ENCODE data around the gene MICU1. TPM values are rescaled to one million over a fixed set of nuclear protein-coding genes. Genes with fewer than 3 reads are reported as not detected.
A peak's percentile ranks its signal among the peaks of the same experiment; 100 is the strongest.

The MICU1 gene
- total RNA-seq, 1 experiment from 2014 or later, result 89.4 TPM

DNA sequence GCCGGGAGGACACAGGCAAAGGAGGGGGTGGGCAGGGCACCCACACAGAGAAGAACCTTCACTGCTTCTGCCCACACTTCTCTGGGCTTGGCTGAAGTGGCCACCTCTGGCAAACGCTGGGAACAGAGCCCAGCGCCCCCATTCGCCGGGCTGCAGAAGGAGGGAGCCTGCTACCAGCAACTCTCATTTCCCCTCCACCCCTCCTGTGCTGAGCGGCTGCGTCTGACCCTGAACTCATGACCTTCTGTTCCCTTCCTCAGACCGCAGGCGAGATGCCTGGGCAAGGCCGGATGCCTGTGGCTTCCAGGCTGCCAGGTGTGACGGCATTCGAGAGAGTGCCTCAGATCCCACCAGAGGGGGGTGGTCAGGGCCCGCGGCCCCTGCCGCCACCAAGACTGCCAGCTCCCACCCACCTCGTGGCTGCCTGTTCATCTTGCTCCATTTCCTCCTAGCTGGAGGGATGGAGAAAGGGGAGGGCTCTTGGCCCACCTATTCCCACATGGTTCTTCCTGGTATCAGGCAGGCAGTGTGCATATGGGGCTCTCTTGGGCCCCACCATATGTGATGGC, 291.0 kb downstream of the MICU1 start:
- CTCF ChIA-PET, result interaction anchor here (0.6 to 1.8 kb wide), 6 partner anchors 26 to 209 kb away, joined by 3 to 7 read pairs (median 3); partner anchors contain the start of gene DDIT4
- peaks cover 77% of the 10 kb centered on the region for H3K4me1 Mint-ChIP-seq (ENCODE audit: low read depth, unreplicated experiment)
- peak; percentile 92 for DNase-seq
- BruUV-seq (replicated peaks), result no TSS peak
- peak overlapping the region; percentile 38 for H3K4me3 Mint-ChIP-seq (ENCODE audit: low read depth, unreplicated experiment)
- H3K36me3 Mint-ChIP-seq (ENCODE audit: insufficient read depth, unreplicated experiment), result peaks cover 91% of the 10 kb centered on the region
- H3K9me3 Mint-ChIP-seq (ENCODE audit: low read depth, unreplicated experiment), result no peaks in the 10 kb centered on the region
- H3K27ac Mint-ChIP-seq (ENCODE audit: unreplicated experiment), result peak overlapping the region; percentile 91
- TF ChIP-seq, protein P1, sequence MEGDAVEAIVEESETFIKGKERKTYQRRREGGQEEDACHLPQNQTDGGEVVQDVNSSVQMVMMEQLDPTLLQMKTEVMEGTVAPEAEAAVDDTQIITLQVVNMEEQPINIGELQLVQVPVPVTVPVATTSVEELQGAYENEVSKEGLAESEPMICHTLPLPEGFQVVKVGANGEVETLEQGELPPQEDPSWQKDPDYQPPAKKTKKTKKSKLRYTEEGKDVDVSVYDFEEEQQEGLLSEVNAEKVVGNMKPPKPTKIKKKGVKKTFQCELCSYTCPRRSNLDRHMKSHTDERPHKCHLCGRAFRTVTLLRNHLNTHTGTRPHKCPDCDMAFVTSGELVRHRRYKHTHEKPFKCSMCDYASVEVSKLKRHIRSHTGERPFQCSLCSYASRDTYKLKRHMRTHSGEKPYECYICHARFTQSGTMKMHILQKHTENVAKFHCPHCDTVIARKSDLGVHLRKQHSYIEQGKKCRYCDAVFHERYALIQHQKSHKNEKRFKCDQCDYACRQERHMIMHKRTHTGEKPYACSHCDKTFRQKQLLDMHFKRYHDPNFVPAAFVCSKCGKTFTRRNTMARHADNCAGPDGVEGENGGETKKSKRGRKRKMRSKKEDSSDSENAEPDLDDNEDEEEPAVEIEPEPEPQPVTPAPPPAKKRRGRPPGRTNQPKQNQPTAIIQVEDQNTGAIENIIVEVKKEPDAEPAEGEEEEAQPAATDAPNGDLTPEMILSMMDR (IDR thresholded peaks at IDR 0.05; ENCODE audit: unreplicated experiment), result no peak
- H3K27me3 Mint-ChIP-seq (ENCODE audit: unreplicated experiment), result no peaks in the 10 kb centered on the region
- intact Hi-C loops (cut with micrococcal nuclease; ENCODE audit: unreplicated experiment), result loop anchor here (2.0 to 10.0 kb wide), 4 partner anchors 208 to 438 kb away; no protein-coding TSS in a partner anchor

DNA sequence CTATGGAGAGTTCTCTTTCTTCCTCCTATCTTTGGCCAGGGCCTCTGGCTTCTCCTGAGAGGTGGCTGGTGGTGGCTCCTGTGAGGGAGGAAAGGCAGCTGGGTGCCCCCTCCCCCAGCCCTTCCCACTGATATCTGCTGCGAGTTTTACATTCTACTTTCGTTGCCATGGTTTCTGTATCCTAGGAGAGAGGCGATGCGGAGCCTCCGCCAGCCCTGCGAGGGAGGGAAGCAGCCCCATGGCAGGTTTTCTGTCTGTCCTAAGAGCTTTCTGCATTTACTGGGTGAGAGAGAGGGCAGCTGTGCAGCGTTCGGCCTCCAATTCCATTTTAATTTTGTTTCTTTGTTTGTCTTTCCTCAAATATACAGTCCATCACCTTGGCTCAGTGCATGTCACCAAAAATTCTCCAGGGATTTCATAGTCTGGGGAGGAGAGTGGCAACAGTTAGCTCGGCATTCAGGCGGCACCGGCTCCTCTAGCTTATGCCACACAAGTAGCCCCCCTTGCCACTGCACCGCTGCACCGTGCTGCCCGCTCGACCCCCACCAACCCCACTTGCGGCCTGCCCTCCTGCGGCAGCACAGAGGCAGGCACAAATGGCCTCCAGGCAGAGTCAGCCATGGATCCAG, 291.6 kb downstream of the MICU1 start:
- H3K27ac Mint-ChIP-seq (ENCODE audit: unreplicated experiment), result peak overlapping the region; percentile 91
- H3K36me3 Mint-ChIP-seq (ENCODE audit: insufficient read depth, unreplicated experiment), result peaks cover 94% of the 10 kb centered on the region
- H3K4me1 Mint-ChIP-seq (ENCODE audit: low read depth, unreplicated experiment), result peaks cover 81% of the 10 kb centered on the region
- peak overlapping the region; percentile 38 for H3K4me3 Mint-ChIP-seq (ENCODE audit: low read depth, unreplicated experiment)
- no peaks in the 10 kb centered on the region for H3K27me3 Mint-ChIP-seq (ENCODE audit: unreplicated experiment)
- TF ChIP-seq, protein P1 (IDR thresholded peaks at IDR 0.05; ENCODE audit: unreplicated experiment), result no peak
- no peak for DNase-seq
- BruUV-seq (replicated peaks), result no TSS peak
- intact Hi-C loops (cut with micrococcal nuclease; ENCODE audit: unreplicated experiment), result loop anchor here (2.0 to 10.0 kb wide), 3 partner anchors 208 to 380 kb away; no protein-coding TSS in a partner anchor
- CTCF ChIA-PET, result interaction anchor here (0.6 to 1.8 kb wide), 6 partner anchors 26 to 208 kb away, joined by 3 to 7 read pairs (median 3); partner anchors contain the start of gene DDIT4
- no peaks in the 10 kb centered on the region for H3K9me3 Mint-ChIP-seq (ENCODE audit: low read depth, unreplicated experiment)

DNA sequence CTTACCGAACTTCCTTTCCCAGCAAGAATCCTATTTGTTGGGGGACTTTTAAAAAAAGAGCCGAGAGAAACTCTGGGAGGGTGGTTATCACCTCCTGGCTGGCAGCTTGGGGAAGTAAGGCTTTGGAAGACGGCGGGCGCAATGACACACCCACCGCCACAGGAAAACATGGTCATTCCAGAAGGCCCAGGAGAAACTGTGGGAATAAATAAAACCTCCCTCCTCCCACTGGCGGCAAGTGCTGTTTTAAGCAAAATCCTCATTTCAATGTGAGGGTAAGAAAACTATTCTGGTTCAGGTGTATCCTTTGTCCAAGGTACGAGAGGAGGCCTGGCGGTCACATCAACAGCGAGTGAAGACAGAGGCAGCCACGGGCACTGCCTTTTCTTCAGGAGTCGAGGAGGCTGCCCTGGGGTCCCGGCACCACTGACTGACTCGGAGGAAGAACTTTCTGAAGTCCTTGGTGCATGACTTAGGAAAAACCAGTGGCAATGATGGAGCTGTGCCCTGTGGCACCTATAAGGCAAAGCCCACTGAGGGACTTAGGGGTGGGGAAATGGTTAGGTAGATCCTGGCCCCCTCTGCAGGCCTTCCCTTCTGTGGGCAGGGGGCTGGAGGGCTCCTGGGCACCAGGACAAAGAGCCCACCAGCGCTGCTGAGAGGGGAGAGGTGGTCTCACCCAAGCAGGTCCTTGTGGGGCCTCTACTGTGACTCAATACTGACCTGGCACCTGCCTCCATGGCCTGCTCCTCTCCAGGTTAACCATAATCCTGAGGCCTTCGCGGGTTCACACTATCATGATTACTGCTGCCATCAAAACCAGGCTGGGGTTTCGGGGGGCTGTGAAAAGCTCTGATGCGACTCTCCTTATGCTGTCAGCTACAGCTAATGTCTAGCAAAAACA, 292.5 kb downstream of the MICU1 start:
- Mint-ChIP-seq H3K9me3 (ENCODE audit: low read depth, unreplicated experiment) (no peaks in the 10 kb centered on the region), H3K27ac (ENCODE audit: unreplicated experiment) (peak overlapping the region; percentile 100), H3K27me3 (ENCODE audit: unreplicated experiment) (no peaks in the 10 kb centered on the region), H3K36me3 (ENCODE audit: insufficient read depth, unreplicated experiment) (peaks cover 88% of the 10 kb centered on the region), H3K4me3 (ENCODE audit: low read depth, unreplicated experiment) (peak overlapping the region; percentile 38), H3K4me1 (ENCODE audit: low read depth, unreplicated experiment) (peaks cover 83% of the 10 kb centered on the region)
- no peak for DNase-seq
- CTCF ChIA-PET, result interaction anchor here (0.6 to 2.8 kb wide), 6 partner anchors 58 to 586 kb away, joined by 3 to 24 read pairs (median 8); no protein-coding TSS in a partner anchor
- no TSS peak for BruUV-seq (replicated peaks)
- intact Hi-C loops (cut with micrococcal nuclease; ENCODE audit: unreplicated experiment), result loop anchor here (2.0 to 10.0 kb wide), 3 partner anchors 207 to 379 kb away; no protein-coding TSS in a partner anchor
- TF ChIP-seq, protein P1 (IDR thresholded peaks at IDR 0.05; ENCODE audit: unreplicated experiment), result no peak

Data from Calu3 (cell line).